NCI-H1092 (cell line): ENCODE results near the gene APOM.
A peak's percentile ranks its signal among the peaks of the same experiment; 100 is the strongest.

ENCODE experiments used
- DNase-seq: peaks from one replicate; lab custom pipeline; 2025; lab: John Stamatoyannopoulos, UW

The APOM gene

DNA sequence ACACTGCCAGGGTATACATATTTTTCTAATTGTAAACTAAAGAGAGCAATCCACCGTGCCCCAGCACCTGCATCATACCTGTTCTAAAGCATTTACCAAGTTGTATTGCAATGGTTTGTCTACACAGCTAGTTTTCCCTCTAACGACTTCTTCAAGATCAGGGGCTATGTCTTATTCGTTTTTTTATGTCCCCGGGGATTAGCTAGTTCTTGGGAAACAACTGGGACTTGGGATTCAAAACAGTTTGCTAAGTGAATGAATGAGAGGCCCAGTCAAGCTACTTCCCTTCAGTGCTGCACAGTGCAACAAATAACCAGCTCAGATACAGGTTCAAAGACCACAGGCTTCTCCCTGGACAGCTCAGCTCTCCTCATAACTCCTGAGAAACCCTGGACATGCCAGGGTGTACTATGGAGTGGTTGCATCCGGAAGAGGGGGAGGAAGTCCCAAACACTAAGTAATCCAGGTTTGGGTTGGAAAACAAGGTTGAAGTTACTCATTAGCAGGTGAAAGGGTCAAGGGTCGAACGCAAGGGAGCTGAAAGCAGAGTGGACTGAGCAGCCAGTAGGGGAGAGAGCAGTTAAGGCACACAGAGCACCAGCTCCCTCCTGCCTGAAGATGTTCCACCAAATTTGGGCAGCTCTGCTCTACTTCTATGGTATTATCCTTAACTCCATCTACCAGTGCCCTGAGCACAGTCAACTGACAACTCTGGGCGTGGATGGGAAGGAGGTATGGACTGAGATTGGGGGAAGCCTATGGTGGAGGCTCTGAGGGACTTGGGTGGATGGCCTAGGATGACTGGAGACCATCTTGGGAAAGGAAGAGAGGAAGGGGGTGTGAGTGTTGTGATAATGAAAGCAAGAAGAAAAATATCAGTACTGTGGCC lies at the start of gene APOM:
Gene APOM, plus strand, starts transcription at position 546 of the 889 bp plus-strand sequence. Its CDS starts 73 bp downstream, at position 619.
- no peak for DNase-seq

DNA sequence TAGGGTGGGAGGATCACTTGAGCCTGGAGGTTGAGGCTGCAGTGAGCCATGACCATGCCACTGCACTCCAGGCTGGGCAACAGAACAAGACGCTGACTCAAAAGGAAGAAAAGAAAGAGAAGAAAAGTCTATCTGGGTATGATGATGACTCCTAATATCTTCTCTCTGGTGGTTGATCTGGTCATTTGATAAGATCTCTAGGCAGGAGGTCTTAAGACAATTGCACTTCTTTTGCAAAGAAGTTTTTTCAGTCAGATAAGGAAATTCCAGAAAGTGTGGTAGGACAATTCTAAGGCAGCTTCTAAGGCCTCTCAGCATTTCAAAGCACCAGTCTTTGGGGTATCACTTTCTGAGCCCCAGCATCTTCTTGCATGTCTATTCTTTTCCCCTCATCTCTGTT lies 48.4 kb upstream of the APOM start:
- no peak for DNase-seq

DNA sequence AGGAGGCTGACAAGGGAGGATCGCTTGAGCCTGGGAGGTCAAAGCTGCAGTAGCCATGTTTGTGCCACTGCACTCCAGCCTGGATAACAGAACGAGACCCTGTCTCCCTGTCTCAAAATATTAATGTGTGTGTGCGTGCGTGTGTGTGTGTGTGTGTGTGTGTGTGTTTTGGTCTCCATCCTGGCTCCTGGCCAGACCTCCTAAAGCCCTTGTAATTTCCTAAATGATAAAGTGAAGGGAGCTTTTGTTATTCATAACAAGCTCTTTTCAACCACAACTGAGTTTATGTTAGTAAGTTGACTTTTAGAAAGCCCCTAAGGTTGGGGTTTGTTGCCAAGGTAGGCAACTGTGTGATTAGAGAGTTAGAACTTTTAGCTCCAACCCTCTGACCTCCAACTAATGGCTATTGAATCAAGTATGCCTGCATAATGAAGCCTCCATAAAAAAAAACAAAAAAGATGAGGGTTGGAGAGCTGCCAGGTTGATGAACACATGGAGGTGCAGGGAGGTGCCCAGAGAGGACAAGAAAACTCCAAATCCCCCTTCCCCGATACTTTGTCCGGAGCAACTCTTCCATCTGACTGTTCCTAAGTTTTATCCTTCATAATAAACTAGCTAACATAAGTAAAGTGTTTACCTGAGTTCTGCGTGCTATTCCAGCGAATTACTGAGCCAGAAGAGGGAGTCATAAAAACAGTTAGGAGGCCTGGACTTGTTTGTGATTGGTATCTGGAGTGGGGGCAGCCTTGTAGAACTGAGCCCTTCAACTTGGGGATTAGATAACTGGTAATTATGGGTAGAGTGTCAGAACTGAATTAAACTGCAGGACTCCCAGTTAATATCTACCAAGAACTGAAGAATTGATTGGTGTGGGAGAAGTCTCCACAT lies 45.9 kb upstream of the APOM start:
- DNase-seq = no peak

DNA sequence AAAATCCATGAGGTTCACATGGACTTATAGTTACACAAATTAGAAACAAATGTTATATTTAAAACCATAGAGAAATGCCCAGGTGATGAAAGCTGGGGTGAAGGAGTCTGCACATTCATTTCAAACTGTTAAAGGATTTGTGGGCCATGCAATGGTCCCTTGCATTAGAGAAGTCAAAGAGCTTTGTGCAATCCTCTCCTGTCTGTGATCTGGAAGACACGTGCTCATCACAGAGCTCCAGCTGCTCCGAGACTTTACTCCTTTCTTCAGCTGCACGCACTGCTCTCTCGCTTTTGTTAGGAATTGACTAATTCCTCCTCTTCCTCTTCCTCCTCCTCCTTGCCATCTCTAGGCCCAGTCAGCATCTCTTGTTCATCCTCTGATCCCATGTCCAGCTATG lies 44.7 kb upstream of the APOM start:
- no peak for DNase-seq

DNA sequence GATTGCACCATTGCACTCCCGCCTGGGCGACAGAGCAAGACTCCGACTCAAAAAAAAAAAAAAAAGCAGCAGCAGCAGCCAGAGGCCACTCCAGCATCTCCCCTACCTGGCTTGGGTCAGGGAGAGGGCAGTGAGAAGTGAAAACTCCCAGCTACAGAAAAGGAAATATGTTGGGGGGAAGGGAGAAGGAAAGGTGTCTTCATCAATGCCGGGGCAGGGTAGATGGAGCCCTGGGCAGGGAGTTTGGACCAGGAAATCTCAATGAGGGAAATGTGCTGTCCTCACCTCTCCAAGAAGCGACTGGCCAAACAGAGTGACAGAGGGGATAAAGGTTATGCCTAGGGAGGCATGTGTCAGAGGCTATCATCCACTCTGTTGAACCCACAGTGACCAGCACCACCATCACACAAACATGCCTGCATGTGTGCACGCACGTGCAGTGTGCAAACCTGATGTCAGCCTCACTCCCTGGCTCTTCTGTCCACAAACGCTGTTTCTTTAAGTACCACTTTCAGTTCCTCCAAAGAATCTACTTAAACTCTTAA lies 41.5 kb upstream of the APOM start:
- no peak for DNase-seq

DNA sequence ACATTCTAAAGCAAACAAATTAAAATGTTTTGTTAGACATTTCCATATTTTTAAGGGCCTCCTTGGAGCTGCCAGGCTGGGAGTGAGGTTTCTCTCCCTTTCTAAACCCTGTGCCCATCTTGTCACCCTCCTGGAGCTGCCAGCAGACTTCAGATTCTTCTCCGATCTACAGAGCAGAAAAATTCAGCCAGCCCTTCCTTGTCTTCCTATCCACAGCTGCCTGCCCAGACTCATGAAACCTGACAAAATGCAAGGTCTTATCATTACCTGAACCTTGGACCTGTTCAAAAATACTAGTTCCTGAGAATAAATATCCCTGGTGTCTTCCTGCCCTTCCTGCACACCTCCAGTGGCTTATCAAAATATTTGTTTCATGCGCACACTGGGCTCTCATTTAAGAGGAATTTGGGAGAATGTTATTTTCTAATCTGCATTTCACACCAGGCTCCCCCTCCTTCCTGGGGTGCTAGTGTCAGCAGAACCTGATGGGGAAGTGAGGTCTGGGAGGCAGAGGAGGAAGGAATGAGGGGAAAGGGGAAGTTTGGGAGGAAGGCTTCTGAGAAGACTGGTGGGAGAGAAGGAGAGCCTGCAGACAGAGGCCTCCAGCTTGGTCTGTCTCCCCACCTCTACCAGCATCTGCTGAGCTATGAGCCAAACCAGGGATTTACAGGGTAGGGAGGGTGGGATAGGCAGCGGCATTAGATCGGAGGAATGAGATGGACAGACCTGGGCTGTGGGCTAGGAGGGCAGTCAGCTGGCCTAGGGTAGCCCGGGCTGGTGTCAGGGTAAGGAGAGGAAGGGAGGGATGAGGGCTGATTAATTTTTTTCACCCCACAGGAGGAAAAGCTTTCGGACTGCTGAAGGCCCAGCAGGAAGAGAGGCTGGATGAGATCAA lies 40.8 kb upstream of the APOM start, which contains the start of gene AIF1:
Gene AIF1, plus strand, starts transcription at position 551 of the 895 bp plus-strand sequence. Its CDS starts 96 bp downstream, at position 647.
- DNase-seq = no peak

GRCh38 chr6:31615748-31616147 lies 39.9 kb upstream of the APOM start:
- DNase-seq = no peak

DNA sequence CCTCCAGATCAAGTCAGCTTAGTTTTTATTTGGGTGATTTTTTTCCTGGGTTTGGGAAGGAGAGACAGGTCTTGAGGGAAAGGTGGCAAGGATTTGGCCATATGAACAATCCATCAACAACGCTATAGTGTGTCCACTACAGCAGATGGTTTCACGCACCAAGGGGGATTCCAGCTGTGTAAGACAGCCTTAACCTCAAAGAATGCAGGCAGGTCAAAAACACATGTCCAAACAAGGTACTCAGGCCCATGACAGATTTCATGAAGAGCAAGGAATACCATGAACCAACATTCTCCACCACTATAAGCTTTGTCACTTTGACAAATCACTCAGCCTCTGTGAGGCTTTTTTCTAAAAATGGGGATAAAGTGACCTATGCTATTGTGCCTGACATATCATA lies 38.7 kb upstream of the APOM start:
- DNase-seq = no peak

DNA sequence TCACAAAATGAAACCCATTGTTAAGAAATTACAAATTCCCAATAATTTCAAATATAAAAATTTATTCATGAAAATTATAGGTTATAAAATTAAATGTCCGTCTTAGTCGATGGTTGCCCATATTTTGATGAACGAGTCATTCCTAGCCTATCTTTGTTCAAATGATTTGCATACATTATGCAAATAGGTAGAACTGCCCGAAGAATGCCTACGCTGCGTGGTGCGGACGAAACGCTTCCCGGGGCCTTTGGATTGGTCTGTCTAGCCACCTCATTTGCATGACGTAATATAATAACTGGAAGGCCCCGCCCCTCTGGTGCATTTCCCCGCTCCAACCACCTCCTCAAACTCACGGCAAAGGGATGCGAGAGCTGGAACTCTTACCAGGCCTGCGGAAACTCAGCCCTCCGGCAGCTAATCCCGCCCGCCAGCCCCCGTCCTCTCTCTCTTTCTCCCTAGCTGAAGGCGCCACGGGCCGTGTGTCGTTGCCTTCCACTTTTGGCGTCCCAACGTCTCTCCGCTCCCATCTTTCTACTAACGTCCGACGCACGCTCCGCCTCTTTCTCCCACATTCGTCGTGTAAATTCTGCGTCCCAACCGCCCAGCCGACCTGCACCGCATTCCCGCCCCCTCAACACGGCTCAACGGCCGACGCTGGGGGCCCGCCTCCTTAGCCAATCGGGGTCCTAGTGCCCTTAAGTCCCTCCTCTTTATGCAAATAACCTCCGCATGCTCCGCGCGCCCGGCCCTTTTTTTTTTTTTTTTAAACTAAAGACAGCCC lies 35.7 kb upstream of the APOM start:
- peak; percentile 93 for DNase-seq

GRCh38 chr6:31620586-31621319 lies 34.9 kb upstream of the APOM start, which contains the start of gene PRRC2A:
Gene PRRC2A, plus strand, starts transcription at chr6:31620715. Its CDS starts 2,075 bp downstream, at chr6:31622790.
- peak; percentile 36 for DNase-seq

GRCh38 chr6:31621320-31621939 lies 34.3 kb upstream of the APOM start:
- DNase-seq = no peak

DNA sequence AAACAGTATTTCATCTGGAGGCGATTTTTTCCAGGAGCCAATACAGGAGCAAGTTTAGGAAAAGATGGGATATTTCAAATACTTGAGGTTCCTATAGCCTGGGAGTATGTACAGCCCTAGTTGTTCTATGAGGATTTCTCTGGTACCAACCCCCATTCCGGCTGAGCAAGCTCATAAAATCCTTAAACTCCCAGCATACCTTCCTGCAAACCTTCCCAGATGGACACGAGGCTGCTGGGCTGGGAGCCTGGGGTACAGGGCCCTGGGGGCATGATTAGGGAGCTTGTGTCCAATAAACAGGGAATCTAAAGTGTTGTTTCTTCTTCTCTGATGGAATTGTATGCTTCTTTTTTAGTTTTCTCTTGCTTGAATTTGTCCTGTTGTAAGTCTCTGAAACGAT lies 33.7 kb upstream of the APOM start:
- no peak for DNase-seq

- no peak for DNase-seq
Observed at GRCh38 chr6:31622684-31623091, 33.0 kb upstream of the APOM start.

DNA sequence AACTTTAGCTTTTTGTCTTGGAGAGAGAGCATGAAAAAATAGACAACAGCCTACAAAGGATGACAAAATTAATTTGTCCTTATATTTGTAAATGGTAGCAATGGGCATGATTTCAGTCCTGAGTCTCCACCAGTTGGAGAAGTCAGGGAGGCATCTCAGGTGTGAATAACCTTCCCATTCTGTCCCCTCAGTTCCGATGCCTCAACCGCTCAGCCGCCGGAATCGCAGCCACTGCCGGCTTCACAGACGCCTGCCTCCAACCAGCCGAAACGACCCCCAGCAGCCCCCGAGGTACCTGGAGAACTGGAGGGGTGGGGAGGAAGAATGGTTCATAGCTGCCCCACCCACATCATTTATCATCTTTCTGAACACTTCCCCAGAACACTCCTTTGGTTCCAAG lies 31.6 kb upstream of the APOM start:
- DNase-seq = no peak

DNA sequence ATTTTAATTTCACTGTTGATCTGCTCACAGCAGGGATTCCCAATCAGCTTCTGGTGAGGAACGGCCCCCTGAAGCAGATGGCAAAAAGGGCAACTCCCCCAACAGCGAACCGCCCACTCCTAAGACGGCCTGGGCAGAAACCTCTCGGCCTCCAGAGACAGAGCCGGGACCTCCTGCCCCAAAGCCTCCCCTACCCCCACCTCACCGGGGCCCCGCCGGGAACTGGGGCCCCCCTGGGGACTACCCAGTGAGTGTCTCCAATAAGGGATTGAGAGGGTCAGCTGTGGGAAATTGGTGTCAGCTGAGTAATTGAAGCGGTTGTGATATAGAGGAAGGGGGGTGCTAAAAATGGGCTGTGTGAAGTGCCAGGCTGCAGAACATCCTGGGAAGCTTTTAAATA lies 28.7 kb upstream of the APOM start:
- DNase-seq = no peak

DNA sequence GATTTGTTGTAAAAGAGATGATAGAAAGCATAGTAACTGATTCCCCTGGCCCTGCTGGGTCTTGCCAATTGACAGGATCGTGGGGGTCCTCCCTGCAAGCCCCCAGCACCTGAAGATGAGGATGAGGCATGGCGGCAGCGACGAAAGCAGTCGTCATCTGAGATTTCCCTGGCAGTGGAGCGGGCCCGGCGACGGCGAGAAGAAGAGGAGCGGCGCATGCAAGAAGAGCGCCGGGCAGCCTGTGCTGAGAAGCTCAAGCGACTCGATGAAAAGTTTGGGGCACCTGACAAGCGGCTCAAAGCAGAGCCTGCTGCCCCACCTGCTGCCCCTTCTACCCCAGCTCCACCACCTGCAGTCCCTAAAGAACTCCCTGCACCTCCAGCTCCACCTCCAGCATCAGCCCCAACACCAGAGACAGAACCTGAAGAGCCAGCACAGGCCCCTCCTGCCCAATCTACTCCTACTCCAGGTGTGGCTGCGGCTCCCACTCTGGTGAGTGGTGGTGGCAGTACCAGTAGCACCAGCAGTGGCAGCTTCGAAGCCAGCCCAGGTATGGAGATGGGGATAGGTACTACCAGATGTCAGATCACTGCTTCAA lies 27.9 kb upstream of the APOM start:
- no peak for DNase-seq

- no peak for DNase-seq
Observed at GRCh38 chr6:31629014-31629413, 26.7 kb upstream of the APOM start.

DNA sequence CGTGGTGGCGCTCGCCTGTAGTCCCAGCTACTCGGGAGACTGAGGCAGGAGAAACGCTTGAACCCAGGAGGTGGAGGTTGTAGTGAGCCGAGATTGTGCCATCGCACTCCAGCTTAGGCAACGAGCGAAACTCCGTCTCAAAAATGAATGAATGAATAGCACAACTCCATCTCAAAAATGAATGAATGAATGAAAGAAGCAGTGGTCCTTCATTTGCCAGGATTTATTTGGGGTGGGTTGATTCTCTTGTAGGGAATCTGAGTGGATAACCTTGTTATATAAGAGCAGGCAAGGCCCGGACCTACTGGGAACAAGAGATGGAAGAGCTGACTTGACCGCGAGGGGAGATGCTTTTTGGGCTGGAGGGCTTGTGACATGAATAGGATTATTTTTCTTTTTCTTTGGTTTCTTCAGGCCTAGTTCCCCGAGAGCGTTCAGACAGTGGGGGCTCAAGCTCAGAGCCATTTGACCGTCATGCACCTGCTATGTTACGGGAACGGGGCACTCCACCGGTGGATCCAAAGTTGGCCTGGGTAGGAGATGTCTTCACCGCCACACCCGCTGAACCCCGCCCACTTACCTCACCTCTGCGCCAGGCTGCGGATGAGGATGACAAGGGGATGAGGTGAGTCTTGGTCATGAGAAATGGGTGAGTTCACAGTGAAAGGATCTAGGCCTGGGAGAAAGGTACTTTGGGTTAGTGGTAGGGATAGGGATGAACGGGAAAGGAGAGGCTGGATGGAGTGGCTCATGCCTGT lies 25.3 kb upstream of the APOM start:
- DNase-seq = no peak
